ENCODE data around the gene FZD10.

The FZD10 gene

GRCh38 chr12:130179621-130180020, 17.4 kb downstream of the FZD10 start:
- DNase-seq (ENCODE audit: low read depth in 2 of 2): no peak

GRCh38 chr12:130181211-130181610, 18.9 kb downstream of the FZD10 start:
- DNase-seq (ENCODE audit: low read depth in 2 of 2): no peak

DNA sequence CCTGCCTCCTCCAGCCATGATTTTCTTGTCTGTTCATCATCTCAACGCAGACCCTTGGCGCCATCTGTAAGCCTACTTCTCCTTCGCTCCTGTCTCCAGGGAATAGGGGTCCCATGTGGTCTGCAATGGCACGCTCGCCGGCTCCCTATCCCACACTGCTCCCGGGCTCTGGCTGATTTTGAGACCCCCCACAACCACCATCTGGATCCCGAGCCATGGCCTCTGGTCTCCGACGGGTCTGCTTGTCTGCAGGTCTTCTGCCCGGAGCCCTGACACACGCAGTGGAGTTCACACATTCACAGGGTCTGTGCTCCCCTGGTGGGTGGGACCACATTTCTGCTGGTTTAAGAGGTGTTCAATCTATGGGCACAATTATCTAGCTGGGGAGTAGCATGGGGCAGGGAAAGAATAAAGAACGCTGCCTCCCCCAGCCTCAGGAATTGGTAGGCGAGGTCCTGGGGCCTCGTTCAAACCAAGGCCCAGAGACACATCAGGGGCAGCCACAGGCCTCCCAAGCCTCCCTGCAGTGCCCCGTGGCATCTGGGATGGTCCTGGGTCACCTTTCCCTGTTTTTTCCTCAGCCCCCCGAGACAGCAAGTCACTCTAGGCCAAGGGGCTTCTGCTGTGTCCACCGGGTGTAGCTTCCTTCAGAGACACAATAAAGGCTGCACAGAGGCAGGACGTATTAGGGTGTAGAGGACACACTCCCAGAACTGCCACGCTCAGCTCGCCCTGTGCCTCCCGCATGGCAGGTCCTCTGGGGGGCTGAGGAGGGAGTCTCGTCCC, 21.5 kb downstream of the FZD10 start:
- no peak for DNase-seq (ENCODE audit: low read depth in 2 of 2)

- no peak for DNase-seq (ENCODE audit: low read depth in 2 of 2)
Measured at GRCh38 chr12:130184404-130185090, 22.3 kb downstream of the FZD10 start.

GRCh38 chr12:130185455-130186391, 23.5 kb downstream of the FZD10 start:
- DNase-seq (ENCODE audit: low read depth in 2 of 2): no peak

DNA sequence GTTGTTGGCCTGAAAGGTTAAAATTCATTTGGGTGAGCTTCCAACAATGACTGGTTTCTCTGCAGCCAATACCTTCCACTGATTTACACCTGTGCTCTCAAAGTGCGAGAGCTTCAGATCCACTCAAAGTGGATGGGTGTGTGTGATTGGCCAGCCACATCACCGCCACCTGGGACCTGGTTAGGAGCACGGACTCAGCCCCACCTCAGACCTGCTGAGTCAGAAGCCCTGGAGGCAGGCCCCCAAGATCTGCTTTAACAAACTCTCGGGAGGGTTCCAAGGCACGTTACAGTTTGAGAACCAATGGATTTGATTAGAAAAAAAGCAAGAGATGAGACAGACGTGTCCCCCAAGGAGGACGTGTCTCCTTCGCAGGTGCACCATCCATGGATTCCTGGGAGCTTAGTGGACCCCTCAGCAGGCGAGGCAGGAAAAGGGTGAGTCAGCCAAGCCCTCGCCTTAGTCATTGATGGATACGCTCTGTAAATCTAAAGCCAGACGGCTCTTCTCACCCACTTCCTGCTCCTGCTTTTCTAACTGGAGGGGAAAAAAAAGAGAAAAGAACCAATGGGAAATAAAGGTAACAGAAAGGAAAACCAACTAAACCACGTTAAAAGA, 24.5 kb downstream of the FZD10 start:
- DNase-seq (ENCODE audit: low read depth in 2 of 2): no peak

DNA sequence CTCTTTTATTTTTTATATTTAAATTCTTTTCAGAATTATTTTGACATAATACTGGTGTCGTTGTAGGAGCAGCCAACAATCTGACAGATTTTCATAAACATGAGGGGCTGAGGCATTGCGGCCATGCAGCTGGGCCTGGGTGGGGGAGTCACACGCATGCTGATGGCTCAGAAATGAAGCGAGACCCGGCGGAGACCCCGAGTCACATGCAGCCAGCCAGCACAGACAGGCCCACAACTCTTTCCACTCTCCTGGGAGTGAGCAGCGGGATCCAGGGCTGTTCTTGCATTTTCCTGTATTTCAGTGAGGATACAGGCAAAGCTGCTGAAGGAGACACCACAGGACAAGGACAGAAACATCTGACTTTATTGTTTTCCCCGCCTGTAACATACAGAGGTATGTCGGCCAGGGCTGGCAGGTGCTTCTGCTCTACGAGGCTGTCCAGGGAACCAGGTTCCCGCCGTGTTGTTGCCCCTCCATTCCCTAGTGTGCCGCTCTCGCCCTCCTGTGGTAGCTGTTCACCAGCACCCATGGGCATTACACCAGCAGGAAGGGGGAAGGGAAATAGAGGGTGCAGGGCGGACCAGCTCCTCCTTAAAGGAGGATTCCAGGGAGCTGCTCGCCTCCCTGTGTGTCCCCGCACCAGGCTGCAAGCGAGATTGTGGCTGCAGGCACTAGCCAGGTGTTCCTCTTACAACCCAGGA, 30.5 kb downstream of the FZD10 start:
- DNase-seq (ENCODE audit: low read depth in 2 of 2): no peak

- no peak for DNase-seq (ENCODE audit: low read depth in 2 of 2)
Measured at GRCh38 chr12:130194154-130194553, 31.9 kb downstream of the FZD10 start.

DNA sequence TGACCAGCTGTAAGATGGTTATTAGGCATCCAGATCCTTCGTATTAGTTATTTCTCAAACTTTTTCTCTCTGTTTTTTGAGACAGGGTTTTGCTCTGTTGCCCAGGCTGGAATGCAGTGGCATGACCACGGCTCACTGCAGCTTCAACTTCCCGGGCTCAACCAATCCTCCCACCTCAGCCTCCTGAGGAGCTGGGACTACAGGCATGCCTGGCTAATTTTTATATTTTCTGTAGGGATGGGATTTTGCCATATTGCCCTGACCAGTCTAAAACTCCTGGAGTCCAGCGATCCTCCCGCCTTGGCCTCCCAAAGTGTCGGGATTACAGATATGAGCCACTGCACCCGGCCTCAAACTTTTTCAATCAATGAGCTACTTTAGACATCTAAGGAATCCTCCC, 33.1 kb downstream of the FZD10 start:
- no peak for DNase-seq (ENCODE audit: low read depth in 2 of 2)

DNA sequence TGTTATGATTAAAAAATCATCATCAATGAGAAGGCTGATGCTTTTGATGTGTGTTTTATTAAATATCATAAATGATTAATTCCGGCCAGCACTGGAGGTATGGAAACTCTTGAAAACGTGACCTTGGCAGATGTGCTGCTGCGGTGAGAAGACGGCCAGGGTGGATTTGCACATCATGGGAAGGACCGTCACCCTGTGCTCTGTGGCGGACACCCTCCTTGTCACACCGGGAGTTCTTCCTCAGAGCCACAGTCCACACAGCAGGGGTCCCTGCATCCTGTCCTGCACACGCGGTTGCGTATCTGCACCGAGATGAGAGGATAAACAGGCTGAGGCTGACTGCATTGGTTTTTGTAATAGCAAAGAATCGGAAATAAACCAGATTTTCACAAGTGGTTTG, 33.5 kb downstream of the FZD10 start:
- no peak for DNase-seq (ENCODE audit: low read depth in 2 of 2)

GRCh38 chr12:130196827-130197226, 34.6 kb downstream of the FZD10 start:
- no peak for DNase-seq (ENCODE audit: low read depth in 2 of 2)

DNA sequence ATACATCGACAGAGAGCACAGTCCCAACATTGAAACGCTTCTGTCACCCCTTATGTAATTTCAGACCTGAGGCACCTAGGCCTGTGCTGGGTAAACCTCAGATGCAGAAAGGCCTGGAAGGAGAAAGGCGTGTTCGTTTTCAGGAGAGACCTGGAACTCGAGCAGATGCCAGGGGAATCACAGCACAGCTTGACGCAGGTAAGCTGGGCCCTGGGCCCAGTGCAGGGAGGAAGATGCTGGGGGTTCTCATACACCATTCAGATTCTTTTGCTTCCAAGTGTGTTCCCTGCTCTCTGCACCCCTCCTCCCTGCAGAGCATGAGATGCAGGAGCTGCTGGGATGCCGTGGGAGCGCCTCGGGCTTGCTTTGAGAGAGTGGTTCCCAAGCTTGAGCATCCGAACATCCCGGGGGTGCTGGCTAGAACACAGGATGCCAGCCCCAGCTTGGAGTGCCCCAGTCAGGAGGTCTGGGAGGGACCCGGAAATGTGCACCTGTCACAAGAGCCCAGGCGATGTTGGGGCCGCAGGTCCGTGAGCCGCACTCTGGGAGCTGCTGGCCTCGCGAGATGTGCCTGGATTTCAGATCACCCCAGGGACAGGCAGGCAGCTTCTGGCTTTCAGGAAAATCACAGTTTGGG, 35.9 kb downstream of the FZD10 start:
- DNase-seq (ENCODE audit: low read depth in 2 of 2): no peak

DNA sequence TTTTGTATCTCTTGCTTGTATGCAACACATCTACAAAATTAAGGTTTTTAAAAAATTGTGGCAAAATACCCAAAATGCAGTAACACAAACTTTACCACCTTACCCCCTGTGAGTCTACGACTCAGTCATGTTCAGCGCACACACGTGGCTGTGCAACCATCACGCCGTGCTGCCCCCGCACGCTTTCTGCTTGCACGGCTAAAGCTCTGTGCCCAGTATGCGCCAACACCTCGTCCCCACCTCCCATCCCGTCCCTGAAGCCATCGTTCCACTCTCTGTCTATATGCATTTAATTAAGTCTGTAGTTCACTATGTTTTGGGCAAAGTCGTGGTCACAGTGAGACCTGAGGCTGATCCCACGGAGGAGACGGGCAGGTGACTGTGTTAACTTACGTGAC, 36.4 kb downstream of the FZD10 start:
- DNase-seq (ENCODE audit: low read depth in 2 of 2): no peak

- DNase-seq (ENCODE audit: low read depth in 2 of 2): no peak
Measured at GRCh38 chr12:130199581-130200390, 37.5 kb downstream of the FZD10 start.

DNA sequence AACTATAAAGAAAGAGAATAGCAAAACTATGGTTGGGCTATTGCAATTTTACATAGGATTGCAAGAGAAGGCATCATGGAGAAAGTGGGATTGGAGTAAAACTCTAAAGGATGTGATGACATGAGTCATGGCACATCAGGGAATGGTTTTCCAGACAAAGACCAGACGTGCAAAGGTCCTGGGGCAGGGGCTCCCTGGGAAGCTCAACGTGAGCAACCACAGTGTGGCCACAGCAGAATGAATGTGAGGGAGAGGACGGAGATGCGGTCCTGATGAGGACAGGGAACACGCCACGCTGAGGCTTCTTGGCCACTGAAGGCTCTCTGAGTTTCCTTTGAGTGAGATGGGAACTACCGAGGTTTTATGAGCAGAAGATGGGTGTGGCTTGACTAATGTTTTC, 38.2 kb downstream of the FZD10 start:
- no peak for DNase-seq (ENCODE audit: low read depth in 2 of 2)

DNA sequence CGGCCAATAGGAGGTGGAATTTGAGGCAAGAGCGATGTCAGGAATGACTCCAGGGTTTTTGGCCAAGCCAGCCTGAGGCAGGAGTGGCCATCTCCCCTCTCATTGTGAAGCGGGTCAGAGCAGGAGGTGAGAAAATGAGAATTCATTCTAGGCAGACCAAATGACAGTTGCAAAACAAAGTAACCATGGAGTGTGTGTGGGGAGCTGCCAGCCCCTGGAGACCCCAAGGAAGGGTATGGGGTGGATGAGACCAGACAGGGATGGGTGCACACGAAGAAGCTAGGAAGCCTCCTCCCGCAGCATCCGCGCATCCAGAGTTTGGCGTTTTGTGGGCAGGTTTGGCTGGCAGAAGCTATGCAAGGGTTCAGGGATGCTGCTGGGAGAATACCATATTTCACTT, 38.8 kb downstream of the FZD10 start:
- DNase-seq (ENCODE audit: low read depth in 2 of 2): no peak

GRCh38 chr12:130202201-130202600, 39.9 kb downstream of the FZD10 start:
- no peak for DNase-seq (ENCODE audit: low read depth in 2 of 2)

GRCh38 chr12:130203151-130203550, 40.9 kb downstream of the FZD10 start:
- DNase-seq (ENCODE audit: low read depth in 2 of 2): no peak

DNA sequence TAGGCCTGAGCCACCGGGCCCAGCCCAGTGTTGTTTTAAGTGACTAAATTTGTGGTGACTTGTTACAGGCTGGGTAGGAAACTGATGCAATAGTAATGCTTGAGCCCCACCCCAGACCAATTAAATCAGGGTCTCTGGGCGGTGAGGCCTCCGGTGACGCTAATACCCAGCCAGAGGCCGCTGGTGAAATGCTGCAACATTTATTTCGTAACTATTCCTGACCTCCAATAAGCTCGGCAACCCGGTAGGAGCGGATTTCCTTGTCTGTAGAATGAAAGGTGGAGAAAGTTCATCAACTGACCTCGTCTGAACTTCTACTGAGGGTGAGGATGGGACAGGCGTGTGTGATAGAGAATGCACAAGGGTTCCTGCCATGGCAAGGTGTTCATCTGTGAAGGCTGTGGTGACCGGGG, 42.3 kb downstream of the FZD10 start:
- DNase-seq (ENCODE audit: low read depth in 2 of 2): no peak

- DNase-seq (ENCODE audit: low read depth in 2 of 2): no peak
Measured at GRCh38 chr12:130205495-130205894, 43.2 kb downstream of the FZD10 start.

Measured in stimulated activated CD4-positive, alpha-beta T cell treated with anti-CD3 and anti-CD28 coated beads, Interleukin-1b, Interleukin-23, amount 100 ng/mL, for 1 hour (primary cell).